Central memory CD8-positive, alpha-beta T cell (primary cell): Measurements from ENCODE around the gene SLC24A5.

Experiments
- ATAC-seq: fragments of 150-1000 bp; cut with Tn5 transposase; replicated peaks from 2 replicates; pipeline ENCODE4 v1.10.0; 2022; ENCODE audit warnings: mild to moderate bottlenecking, moderate FRiP score, moderate number of reproducible peaks; ENCODE audit not compliant: poor library complexity, severe bottlenecking; ENCODE audit errors: extremely low read depth
- DNase-seq, 2 donors: peaks; one replicate each; pipeline ENCODE4 v3.0.0; 2021; ENCODE audit warnings: low spot score in 2 of 2
- H3K27ac Mint-ChIP-seq: one replicate; pipeline ENCODE4 v1.8.0; 2022; ENCODE audit warnings: low read depth, mild to moderate bottlenecking, moderate library complexity, mixed read lengths
- H3K27me3 Mint-ChIP-seq: one replicate; pipeline ENCODE4 v1.8.0; 2022; ENCODE audit warnings: mixed read lengths
- H3K36me3 Mint-ChIP-seq: one replicate; pipeline ENCODE4 v1.8.0; 2022; ENCODE audit warnings: mild to moderate bottlenecking, moderate library complexity, mixed read lengths; ENCODE audit not compliant: insufficient read depth
- H3K4me1 Mint-ChIP-seq: one replicate; pipeline ENCODE4 v1.8.0; 2022; ENCODE audit warnings: mixed read lengths
- H3K4me3 Mint-ChIP-seq: one replicate; pipeline ENCODE4 v1.8.0; 2022; ENCODE audit warnings: mild to moderate bottlenecking, moderate library complexity, mixed read lengths
- H3K9me3 Mint-ChIP-seq: one replicate; pipeline ENCODE4 v1.8.0; 2022; ENCODE audit warnings: mixed read lengths

SLC24A5 gene

DNA sequence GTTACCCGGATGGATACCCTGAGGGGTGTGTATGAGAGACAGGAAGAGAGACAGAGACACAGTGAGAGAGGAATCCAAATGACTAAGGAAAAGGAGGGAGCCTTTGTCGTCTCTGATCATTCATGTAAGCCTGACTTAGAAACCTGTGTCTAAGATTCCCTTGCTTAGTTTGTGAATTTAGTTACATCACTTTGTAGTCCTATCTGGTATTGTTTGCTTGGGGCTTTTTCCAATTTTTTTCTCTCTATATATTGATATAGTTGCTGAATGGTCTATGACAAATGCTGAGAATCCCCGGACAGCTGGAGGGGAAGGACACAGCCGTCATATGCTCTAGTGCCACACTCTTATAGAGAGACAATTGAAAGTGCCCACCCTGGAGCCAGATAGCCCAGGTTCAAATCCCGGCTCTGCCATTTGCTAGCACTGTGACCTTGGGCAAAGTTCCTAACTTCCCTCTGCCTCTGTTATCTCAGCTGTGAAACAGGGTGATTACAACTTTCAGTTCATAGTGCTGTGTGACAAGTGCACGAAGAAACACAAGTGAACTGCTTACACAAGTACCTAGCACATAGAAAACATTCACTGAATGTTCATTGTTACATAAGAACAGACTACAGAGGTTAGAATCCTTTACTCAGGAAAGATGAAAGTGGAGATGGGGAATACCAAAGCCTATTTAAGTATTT lies 6.0 kb downstream of the SLC24A5 start:
- no peak for ATAC-seq
- H3K27ac Mint-ChIP-seq = no peak overlapping the region
- H3K4me1 Mint-ChIP-seq = no peaks in the 10 kb centered on the region
- H3K9me3 Mint-ChIP-seq = no peaks in the 10 kb centered on the region
- H3K4me3 Mint-ChIP-seq = no peak overlapping the region
- DNase-seq = no peak
- H3K36me3 Mint-ChIP-seq = no peaks in the 10 kb centered on the region
- peaks cover 10% of the 10 kb centered on the region for H3K27me3 Mint-ChIP-seq

DNA sequence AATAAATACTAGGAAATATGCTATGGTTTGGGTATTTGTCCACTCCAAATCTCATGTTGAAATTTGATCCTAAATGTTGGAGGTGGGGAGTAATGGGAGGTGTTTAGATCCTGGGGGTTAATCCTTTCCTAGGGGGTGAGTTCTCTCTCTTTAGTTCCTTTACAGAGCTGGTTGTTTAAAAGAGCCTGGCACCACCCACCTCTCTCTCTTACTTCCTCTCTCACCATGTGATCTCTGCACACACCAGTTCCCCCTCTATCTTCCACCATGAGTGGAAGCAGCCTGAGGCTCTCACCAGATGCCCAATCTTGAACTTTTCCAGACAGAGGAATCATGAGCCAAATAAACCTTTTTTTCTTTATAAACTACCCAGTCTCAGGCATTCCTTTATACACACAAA lies 10.5 kb downstream of the SLC24A5 start:
- no peaks in the 10 kb centered on the region for H3K9me3 Mint-ChIP-seq
- no peak overlapping the region for H3K27ac Mint-ChIP-seq
- peaks cover 2% of the 10 kb centered on the region for H3K27me3 Mint-ChIP-seq
- ATAC-seq = no peak
- no peak for DNase-seq
- H3K4me1 Mint-ChIP-seq = no peaks in the 10 kb centered on the region
- no peak overlapping the region for H3K4me3 Mint-ChIP-seq
- H3K36me3 Mint-ChIP-seq = no peaks in the 10 kb centered on the region

DNA sequence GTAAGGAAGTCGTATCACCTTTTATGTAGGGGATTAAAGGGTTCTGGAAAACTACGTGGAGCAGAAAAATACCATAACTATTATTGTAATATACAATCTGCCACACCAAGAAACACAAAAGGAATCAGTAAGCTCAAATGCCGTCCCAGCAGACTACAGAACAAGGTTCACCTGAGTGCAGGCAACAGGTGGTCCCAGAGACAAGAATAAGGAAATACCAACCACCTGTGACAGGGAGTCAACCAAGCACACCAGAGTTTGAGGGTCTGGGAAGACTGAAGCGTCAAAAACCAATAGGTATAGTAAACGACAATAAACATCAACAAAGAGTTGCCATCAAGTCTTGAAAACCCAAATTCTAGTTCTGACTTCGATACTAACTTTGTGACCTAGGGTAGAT lies 12.1 kb downstream of the SLC24A5 start:
- no peak for ATAC-seq
- Mint-ChIP-seq H3K9me3 (no peaks in the 10 kb centered on the region), H3K36me3 (no peaks in the 10 kb centered on the region), H3K27me3 (no peaks in the 10 kb centered on the region), H3K4me1 (no peaks in the 10 kb centered on the region), H3K4me3 (no peak overlapping the region), H3K27ac (no peak overlapping the region)
- DNase-seq = no peak

GRCh38 chr15:48143856-48144255 lies 23.1 kb downstream of the SLC24A5 start:
- H3K27me3 Mint-ChIP-seq = no peaks in the 10 kb centered on the region
- H3K27ac Mint-ChIP-seq = no peak overlapping the region
- H3K4me3 Mint-ChIP-seq = no peak overlapping the region
- no peaks in the 10 kb centered on the region for H3K9me3 Mint-ChIP-seq
- no peaks in the 10 kb centered on the region for H3K4me1 Mint-ChIP-seq
- DNase-seq (no peak), ATAC-seq (no peak)
- H3K36me3 Mint-ChIP-seq = peaks cover 9% of the 10 kb centered on the region

GRCh38 chr15:48144889-48145288 lies 24.1 kb downstream of the SLC24A5 start:
- no peak for DNase-seq
- H3K27ac Mint-ChIP-seq = no peak overlapping the region

DNA sequence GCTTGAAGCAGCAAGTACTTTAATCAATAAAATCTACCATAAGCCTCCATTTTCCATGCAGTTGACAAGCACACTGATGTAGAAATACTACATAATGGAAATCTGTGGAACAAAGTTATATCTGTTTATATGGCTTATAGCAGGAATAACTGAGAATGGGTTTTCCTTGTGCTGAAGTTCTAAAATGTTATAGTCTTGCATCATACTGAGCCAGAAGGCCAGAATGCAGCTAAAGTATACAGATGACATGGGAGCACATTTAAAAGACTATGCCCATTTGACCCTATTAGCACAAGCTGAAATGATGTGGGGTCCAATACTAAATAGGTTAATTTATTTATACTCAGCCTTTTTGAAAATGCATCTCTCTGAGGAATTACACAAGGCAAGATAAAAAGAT lies 25.1 kb downstream of the SLC24A5 start:
- Mint-ChIP-seq H3K27ac (no peak overlapping the region), H3K4me3 (no peak overlapping the region), H3K36me3 (peaks cover 9% of the 10 kb centered on the region), H3K27me3 (no peaks in the 10 kb centered on the region), H3K9me3 (no peaks in the 10 kb centered on the region), H3K4me1 (no peaks in the 10 kb centered on the region)
- DNase-seq (no peak), ATAC-seq (no peak)

More at GRCh38 chr15:48144889-48145288, 24.1 kb downstream of the SLC24A5 start:
- Mint-ChIP-seq H3K9me3 (no peaks in the 10 kb centered on the region), H3K27me3 (no peaks in the 10 kb centered on the region), H3K4me1 (no peaks in the 10 kb centered on the region), H3K4me3 (no peak overlapping the region), H3K36me3 (peaks cover 9% of the 10 kb centered on the region)
- no peak for ATAC-seq

GRCh38 chr15:48147358-48147757 lies 26.6 kb downstream of the SLC24A5 start:
- Mint-ChIP-seq H3K27me3 (no peaks in the 10 kb centered on the region), H3K4me3 (no peak overlapping the region), H3K36me3 (peaks cover 7% of the 10 kb centered on the region), H3K9me3 (no peaks in the 10 kb centered on the region), H3K4me1 (no peaks in the 10 kb centered on the region), H3K27ac (no peak overlapping the region)
- no peak for ATAC-seq
- DNase-seq = no peak

- ATAC-seq (no peak), DNase-seq (no peak)
- H3K4me3 Mint-ChIP-seq = no peak overlapping the region
- H3K27ac Mint-ChIP-seq = no peak overlapping the region
- peaks cover 8% of the 10 kb centered on the region for H3K36me3 Mint-ChIP-seq
- no peaks in the 10 kb centered on the region for H3K27me3 Mint-ChIP-seq
- H3K9me3 Mint-ChIP-seq = no peaks in the 10 kb centered on the region
- H3K4me1 Mint-ChIP-seq = no peaks in the 10 kb centered on the region
Observed at GRCh38 chr15:48149858-48150257, 29.1 kb downstream of the SLC24A5 start.

DNA sequence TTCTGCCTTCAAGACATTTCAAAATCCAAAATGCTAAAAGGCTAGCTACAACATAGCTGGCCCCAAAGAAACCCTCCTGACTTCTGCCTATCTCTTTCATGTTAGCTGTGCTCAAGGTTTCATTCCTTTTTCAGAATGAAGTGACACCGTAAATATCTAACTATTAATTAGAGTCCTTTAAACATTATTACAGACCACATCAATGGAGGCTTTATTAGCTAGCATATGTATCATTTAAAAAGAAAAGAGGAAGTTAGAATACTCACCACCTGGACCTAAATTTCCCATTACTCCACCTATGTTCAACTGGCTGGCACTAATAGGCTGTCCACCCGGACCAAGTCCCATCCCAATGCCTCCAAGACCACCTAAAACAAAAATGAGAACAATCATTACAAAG lies 32.7 kb downstream of the SLC24A5 start:
- Mint-ChIP-seq H3K36me3 (peaks cover 3% of the 10 kb centered on the region), H3K9me3 (no peaks in the 10 kb centered on the region), H3K27me3 (no peaks in the 10 kb centered on the region), H3K4me1 (no peaks in the 10 kb centered on the region), H3K4me3 (no peak overlapping the region), H3K27ac (no peak overlapping the region)
- DNase-seq (no peak), ATAC-seq (no peak)

DNA sequence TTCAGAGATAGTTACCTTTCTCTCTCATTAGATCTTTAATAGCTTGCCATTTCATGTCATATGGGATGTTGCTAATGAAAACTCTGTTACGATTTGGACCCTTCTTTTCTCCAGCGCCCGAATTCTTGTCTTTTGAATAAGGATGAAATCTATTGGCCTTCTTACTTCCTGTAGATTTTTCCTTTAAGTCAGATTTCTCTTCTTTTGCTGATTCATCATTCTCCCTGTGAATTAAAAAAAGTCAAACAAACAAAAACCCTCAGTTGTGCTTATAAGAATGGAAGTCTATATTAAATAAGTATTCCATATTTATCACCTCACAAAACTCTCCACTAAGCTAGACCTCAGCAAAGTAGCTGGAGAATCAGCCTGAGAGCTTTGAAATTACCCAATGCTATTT lies 47.8 kb downstream of the SLC24A5 start:
- H3K27ac Mint-ChIP-seq = no peak overlapping the region
- H3K4me1 Mint-ChIP-seq = no peaks in the 10 kb centered on the region
- H3K4me3 Mint-ChIP-seq = no peak overlapping the region
- H3K9me3 Mint-ChIP-seq = no peaks in the 10 kb centered on the region
- H3K36me3 Mint-ChIP-seq = no peaks in the 10 kb centered on the region
- ATAC-seq (no peak), DNase-seq (no peak)
- H3K27me3 Mint-ChIP-seq = no peaks in the 10 kb centered on the region

- ATAC-seq (no peak), DNase-seq (no peak)
- Mint-ChIP-seq H3K27ac (no peak overlapping the region), H3K4me1 (no peaks in the 10 kb centered on the region), H3K4me3 (no peak overlapping the region), H3K36me3 (no peaks in the 10 kb centered on the region), H3K27me3 (no peaks in the 10 kb centered on the region), H3K9me3 (no peaks in the 10 kb centered on the region)
Observed at GRCh38 chr15:48170981-48171380, 50.2 kb downstream of the SLC24A5 start.

DNA sequence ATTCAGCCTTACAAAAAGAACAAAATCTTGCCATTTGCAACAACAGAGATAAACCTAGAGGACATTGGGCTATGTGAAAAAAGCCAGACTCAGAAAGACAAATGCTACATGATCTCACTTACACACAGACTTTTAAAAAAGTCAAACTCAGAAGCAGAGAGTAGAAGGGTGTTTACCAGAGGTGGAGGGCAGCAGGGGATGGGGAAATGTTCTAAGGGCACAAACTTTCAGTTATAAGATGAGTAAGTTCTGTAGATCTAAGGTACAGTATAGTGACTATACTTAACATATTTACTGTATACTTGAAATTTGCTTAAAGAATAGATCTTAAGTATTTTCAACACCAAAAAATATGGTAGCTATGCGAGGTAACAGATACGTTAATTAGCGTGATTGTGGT lies 54.3 kb downstream of the SLC24A5 start:
- H3K36me3 Mint-ChIP-seq = peaks cover 2% of the 10 kb centered on the region
- DNase-seq (no peak), ATAC-seq (no peak)
- H3K9me3 Mint-ChIP-seq = no peaks in the 10 kb centered on the region
- H3K4me3 Mint-ChIP-seq = no peak overlapping the region
- H3K27ac Mint-ChIP-seq = no peak overlapping the region
- H3K4me1 Mint-ChIP-seq = peaks cover 14% of the 10 kb centered on the region
- peaks cover 9% of the 10 kb centered on the region for H3K27me3 Mint-ChIP-seq

DNA sequence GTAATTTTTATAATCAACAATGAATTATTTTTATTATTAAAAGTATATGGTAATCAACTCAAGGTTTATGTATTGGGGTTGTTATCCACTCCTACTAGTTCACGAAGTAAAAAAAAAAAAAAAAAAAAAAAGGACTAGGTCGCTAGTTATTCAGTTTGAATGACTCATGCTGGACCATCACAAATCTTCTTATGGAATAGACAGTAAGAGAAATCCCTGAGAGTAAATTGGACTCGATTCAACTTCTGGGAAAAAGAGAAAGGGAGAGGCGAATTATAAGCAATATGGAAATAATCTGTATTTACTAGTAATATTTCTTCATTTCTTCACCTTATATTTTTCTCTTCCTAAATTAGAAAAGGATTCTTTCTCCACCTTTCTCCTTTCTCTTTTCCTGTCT lies 55.3 kb downstream of the SLC24A5 start:
- ATAC-seq = no peak
- Mint-ChIP-seq H3K36me3 (peaks cover 2% of the 10 kb centered on the region), H3K4me3 (no peak overlapping the region), H3K27me3 (peaks cover 9% of the 10 kb centered on the region), H3K4me1 (peaks cover 14% of the 10 kb centered on the region), H3K9me3 (no peaks in the 10 kb centered on the region), H3K27ac (no peak overlapping the region)
- DNase-seq = no peak
